GM21360 (cell line): Measurements from ENCODE around the gene CCND3.
A peak's percentile ranks its signal among the peaks of the same experiment; 100 is the strongest.

ENCODE experiments used
- ATAC-seq: cut with Tn5 transposase; IDR thresholded peaks from one replicate; pipeline ENCODE4 v1.9.1; 2021; ENCODE audit warnings: mild to moderate bottlenecking, moderate library complexity; ENCODE audit not compliant: unreplicated experiment

CCND3 gene

GRCh38 chr6:41941280-41942066, at the start of gene CCND3:
Gene CCND3 (minus strand): TSS chr6:41941808. CDS start chr6:41941649, 159 bp downstream.
- peak; percentile 79 for ATAC-seq

- ATAC-seq = no peak
These were observed 44.7 kb upstream of the CCND3 start for GRCh38 chr6:41986339-41986738.

- ATAC-seq = no peak
These were observed 43.0 kb upstream of the CCND3 start for GRCh38 chr6:41984623-41985022.

- no peak for ATAC-seq
These were observed 35.3 kb upstream of the CCND3 start for GRCh38 chr6:41976794-41977484.

- no peak for ATAC-seq
These were observed 33.7 kb upstream of the CCND3 start for GRCh38 chr6:41975276-41975675.

GRCh38 chr6:41974281-41974825, 32.7 kb upstream of the CCND3 start:
- ATAC-seq = no peak

- ATAC-seq = no peak
These were observed 31.2 kb upstream of the CCND3 start for GRCh38 chr6:41972826-41973225.

- no peak for ATAC-seq
These were observed 28.8 kb upstream of the CCND3 start for GRCh38 chr6:41970436-41970846.

GRCh38 chr6:41967312-41968287, 26.0 kb upstream of the CCND3 start:
- ATAC-seq = no peak

GRCh38 chr6:41966961-41967311, 25.3 kb upstream of the CCND3 start:
- no peak for ATAC-seq

- ATAC-seq = no peak
These were observed 24.8 kb upstream of the CCND3 start for GRCh38 chr6:41966214-41966920.

- ATAC-seq = no peak
These were observed 24.0 kb upstream of the CCND3 start for GRCh38 chr6:41965429-41966213.

GRCh38 chr6:41964201-41964887, 22.7 kb upstream of the CCND3 start:
- no peak for ATAC-seq

- ATAC-seq = no peak
These were observed 21.8 kb upstream of the CCND3 start for GRCh38 chr6:41963371-41963770.

- no peak for ATAC-seq
These were observed 18.4 kb upstream of the CCND3 start for GRCh38 chr6:41960028-41960427.

- ATAC-seq = no peak
These were observed 16.6 kb upstream of the CCND3 start for GRCh38 chr6:41958022-41958856.

- ATAC-seq = no peak
These were observed 15.5 kb upstream of the CCND3 start for GRCh38 chr6:41957117-41957516.

GRCh38 chr6:41955412-41955811, 13.8 kb upstream of the CCND3 start:
- ATAC-seq = no peak
